ENCODE measurements around the gene GET4.

GET4 gene

GRCh38 chr7:918118-918425 lies 41.7 kb downstream of the GET4 start:
- H3K27ac ChIP-seq = no peak overlapping the region
- TF ChIP-seq ZFX (IDR thresholded peaks at IDR 0.05) = no peak
- TF ChIP-seq, protein P1, sequence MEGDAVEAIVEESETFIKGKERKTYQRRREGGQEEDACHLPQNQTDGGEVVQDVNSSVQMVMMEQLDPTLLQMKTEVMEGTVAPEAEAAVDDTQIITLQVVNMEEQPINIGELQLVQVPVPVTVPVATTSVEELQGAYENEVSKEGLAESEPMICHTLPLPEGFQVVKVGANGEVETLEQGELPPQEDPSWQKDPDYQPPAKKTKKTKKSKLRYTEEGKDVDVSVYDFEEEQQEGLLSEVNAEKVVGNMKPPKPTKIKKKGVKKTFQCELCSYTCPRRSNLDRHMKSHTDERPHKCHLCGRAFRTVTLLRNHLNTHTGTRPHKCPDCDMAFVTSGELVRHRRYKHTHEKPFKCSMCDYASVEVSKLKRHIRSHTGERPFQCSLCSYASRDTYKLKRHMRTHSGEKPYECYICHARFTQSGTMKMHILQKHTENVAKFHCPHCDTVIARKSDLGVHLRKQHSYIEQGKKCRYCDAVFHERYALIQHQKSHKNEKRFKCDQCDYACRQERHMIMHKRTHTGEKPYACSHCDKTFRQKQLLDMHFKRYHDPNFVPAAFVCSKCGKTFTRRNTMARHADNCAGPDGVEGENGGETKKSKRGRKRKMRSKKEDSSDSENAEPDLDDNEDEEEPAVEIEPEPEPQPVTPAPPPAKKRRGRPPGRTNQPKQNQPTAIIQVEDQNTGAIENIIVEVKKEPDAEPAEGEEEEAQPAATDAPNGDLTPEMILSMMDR (conservative IDR thresholded peaks at IDR 0.05) = no peak

GRCh38 chr7:918441-919113 lies 42.2 kb downstream of the GET4 start:
- no peak overlapping the region for H3K27ac ChIP-seq
- TF ChIP-seq, protein P1 (conservative IDR thresholded peaks at IDR 0.05) = no peak
- TF ChIP-seq ZFX (IDR thresholded peaks at IDR 0.05) = no peak

GRCh38 chr7:919114-919442 lies 42.7 kb downstream of the GET4 start:
- TF ChIP-seq ZFX (IDR thresholded peaks at IDR 0.05) = no peak
- TF ChIP-seq, protein P1 (conservative IDR thresholded peaks at IDR 0.05) = no peak
- H3K27ac ChIP-seq = no peak overlapping the region

GRCh38 chr7:919924-920341 lies 43.6 kb downstream of the GET4 start:
- TF ChIP-seq ZFX (IDR thresholded peaks at IDR 0.05) = no peak
- TF ChIP-seq, protein P1 (conservative IDR thresholded peaks at IDR 0.05) = no peak

GRCh38 chr7:920351-921070 lies 44.2 kb downstream of the GET4 start:
- no peak for TF ChIP-seq ZFX (IDR thresholded peaks at IDR 0.05)
- TF ChIP-seq, protein P1 (conservative IDR thresholded peaks at IDR 0.05) = no peak
- H3K27ac ChIP-seq = no peak overlapping the region

More at GRCh38 chr7:919924-920341, 43.6 kb downstream of the GET4 start:
- no peak overlapping the region for H3K27ac ChIP-seq

DNA sequence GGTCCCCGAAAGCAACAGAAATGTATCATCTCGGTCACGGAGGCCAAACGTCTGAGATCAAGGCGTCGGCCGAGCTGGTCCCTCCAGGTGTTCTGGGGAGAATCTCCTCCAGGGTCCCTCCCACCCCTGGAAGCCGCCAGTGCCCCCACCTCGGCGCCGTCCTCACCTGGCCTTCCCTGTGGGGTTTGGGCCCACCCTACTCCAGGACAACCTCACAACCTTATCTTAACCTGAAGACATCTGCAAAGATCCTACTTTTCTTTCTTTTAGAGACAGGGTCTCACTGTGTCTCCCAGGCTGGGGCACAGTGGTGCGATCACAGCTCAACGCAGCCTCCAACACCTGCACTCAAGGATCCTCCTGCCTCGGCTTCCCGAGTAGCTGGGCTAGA lies 44.7 kb downstream of the GET4 start:
- H3K27ac ChIP-seq = no peak overlapping the region
- TF ChIP-seq, protein P1 (conservative IDR thresholded peaks at IDR 0.05) = no peak

- no peak for TF ChIP-seq ZFX (IDR thresholded peaks at IDR 0.05)
- TF ChIP-seq, protein P1 (conservative IDR thresholded peaks at IDR 0.05) = no peak
- H3K27ac ChIP-seq = no peak overlapping the region
These were observed 45.4 kb downstream of the GET4 start for GRCh38 chr7:921581-922333.

Data from C4-2B (cell line).